Activated CD4-positive, alpha-beta T cell treated with anti-CD3 and anti-CD28 coated beads, Interleukin-2, Interleukin-6, amounts not matched to agents 100 ng/mL and 50 ng/mL, durations not matched to agents 16 hours and 8 hours (primary cell): ENCODE data around the gene ATP13A3.

Experiments
- DNase-seq: peaks from one replicate; pipeline ENCODE4 v3.0.0-alpha.2; 2020

The ATP13A3 gene

DNA sequence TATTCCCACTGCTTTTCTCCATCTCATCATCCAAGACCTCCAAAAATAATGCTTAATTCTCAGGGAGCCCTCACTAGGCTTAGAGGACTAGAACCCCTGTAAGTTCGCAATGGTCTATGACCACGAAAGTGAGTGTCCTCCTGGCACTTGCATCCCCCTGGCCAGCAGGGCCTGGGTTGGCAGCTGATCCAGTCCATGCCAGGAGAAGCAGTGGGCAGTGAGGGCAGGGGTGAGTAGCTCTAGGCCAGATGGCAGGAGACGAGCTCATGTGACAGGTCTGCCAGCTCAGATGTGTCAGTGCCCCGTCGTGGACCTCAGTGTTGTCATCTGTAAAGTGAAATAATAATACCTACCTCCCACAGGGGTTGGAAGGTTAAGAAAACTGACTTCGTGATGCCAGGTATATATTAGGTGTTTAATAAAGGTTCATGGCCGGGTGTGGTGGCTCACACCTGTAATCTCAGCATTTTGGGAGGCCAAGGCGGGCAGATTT is 98.8 kb downstream of the ATP13A3 start:
- DNase-seq, result no peak

DNA sequence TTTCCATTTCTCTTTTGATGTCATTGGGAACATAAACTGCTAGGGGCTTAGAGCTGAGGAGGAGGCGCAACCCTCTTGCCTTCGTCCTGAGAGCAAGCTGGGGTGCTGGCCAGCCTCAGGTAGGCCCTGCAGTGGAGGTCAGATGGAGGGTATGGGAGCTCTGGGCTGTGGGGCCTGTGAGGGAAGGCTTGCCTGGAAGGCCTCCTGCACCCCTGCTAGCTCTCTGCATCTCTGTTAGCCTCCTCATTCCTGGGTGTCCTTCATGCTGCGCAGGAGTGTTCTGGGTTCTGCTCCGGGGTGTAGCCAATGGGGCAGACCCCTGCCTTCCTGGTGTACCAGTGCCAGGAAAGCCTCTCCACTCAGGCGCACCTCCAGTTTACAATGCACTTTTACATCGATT is 99.5 kb downstream of the ATP13A3 start:
- no peak for DNase-seq

DNA sequence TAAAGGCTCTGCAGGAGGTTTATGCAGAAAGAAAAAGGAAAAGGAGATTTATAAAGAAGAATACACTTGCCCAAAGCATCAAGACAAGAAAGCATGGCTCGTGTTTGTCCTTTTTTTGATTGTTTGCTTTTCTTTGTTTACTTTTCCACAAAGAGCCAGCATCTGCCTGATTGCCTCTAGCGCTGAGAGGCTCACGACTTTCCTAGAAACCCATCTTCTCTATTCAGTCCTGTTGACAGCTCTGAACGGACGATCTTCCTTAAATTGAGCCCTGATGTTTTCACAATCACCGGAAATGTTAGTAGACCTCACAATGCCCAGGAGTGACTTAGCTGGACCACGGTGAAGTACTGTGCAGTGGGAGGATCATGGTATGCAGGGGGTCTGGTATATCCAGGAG is 100.2 kb downstream of the ATP13A3 start:
- no peak for DNase-seq

DNA sequence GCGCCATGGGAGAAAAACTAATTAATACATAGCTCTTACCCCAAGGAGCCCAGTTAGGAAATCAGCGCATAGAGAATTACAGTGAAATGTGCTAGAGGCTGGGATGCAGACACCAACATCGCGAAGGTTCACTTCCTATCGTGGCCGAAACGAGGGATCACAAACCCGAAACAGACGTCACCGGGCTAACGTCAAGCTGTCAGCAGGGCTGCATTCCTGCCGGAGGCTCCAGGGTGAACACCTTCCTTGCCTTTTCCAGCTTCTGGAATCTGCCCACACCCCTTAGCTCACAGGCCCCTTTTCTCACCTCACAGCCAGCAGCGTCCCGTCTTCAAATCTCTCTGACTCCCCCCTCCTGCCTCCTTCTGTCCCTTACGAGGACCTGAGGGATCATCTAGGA is 100.7 kb downstream of the ATP13A3 start:
- DNase-seq, result no peak

DNA sequence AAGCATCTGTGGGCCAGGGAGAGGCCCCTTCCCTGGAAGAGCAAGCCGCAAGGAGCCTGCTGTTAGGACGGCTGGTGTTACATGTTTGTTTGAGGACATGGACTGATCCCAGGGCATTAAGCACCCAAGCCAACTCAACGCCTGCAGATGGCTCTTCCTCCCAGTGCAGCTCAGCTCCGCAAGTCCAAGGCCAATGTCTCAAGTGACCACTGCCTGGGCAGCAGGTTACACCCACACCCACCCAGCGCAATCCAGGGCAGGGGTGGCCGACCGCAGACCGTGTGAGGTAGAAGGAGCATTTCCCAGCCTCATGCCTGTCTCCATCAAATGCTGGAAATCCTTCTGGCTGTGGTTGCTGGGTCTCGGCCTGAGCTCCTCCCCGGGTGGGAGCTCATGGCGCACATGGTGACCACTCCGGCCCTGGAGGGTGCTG is 102.2 kb downstream of the ATP13A3 start:
- DNase-seq, result no peak

DNA sequence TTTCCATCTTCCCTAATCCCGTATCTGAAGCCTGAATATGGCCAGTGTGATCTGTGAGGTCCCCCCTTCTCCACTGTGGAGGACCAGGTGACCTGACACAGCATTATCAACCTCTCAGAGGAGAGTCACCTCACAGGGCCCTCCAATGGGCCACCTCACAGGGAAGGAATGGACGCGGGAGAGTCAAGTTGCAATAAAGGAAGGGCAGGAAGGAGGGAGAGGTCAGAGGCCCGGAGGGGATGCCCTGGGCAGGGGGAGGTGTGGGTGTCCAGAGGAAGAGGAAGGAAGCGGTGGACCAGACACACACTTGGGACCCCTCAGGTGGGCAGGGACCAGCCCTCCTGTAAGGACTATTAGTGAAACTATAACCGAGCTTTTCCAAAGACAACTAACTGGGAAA is 102.6 kb downstream of the ATP13A3 start:
- no peak for DNase-seq

DNA sequence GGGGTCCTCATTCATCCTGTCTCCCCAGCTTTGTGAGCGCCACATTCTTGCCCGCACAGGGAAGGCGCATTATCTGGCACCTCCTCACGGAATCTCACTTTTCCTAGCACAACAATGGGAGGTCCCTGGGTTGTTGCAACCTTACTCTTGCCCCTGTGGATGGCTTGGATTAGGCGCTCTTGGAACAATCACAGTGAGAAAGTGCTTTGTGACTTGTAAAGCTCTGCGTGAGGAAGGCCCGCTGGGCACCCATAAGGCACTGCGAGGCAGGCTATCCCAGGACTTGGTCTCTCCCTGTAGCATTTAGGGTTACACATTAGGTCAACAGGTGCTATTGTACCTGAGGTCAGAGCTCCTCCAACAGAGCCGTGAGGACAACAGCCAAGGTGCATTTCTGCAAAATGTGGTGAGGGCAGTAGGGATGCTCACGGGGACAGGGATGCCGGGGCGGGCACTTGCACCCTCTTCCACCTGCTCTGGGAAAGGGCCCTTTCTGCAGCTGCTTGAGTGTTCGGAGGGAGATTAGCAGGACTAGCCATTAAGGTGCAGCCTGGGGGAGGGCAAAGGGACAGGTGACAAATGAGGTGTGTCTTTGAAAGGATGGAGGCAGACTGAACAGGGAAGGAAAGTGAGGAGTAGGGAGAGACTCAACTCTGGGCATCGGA is 103.4 kb downstream of the ATP13A3 start:
- DNase-seq, result no peak

DNA sequence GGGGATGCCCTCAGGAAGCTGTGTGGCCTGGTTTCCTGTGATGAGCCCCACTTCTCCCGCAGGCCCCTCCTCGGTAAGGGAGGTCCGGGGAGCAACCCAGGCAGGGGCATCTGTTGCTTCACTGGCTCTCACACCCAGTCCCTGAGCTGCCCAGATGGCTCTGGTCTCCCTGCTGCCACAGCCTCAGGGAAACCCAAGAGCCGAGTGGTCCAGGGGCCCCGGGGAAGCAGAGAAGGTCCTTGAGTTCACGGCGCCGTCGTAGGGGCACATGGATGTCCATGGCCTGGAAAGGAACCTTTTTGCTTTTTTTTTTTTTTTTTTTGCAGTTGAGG is 103.9 kb downstream of the ATP13A3 start:
- DNase-seq, result no peak

DNA sequence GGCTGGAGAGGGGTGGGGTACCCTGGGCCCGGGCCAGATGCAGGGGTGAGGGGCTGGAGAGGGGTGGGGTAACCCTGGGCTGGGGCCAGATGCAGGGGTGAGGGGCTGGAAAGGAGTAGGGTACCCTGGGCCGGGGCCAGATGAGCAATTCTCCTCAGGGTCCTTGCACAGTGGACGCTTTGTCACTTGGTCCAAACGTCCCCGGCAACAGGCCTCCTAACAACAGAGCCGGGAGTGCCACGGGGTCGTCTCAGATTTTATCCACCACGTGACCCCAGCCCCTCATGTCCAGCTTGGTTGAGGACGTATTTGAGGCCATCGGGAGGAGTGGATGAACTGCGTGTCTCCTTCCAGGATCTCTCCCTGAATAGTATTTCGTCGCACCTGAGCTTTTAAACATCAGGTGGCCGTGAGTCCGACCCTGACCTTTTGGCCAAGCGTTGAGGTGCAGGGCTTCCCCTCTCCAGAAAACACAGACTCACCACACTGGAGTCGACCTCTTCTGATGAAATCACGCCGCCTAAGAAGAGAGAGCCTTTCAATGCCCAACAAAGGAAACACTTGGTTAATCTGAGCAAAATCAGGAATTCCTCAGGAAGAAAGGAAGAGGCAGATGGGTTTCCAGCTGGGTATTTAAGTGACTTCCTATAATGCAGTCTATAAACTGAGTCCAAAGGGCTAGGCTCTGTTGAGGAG is 104.5 kb downstream of the ATP13A3 start:
- DNase-seq, result no peak

DNA sequence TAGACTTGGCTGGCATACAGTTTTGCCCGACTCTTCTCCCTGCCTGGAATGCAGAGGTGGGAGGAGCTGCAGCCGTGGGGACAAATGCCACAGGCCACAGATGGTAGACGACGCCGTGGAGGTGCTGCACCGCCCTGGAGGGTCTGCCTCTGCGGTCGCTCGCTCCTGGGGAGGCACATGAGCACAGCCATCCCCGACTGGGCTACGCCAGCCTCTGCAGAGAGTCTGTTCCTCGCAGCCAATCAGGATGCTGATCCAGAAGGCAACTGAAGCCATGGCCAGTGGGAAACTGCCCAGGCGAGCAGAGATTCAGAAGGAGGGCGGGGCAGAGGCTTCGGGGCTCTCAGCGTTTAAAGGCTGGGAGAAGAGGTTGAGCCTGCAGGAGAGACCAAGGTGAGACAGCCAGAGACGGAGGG is 105.3 kb downstream of the ATP13A3 start:
- no peak for DNase-seq

DNA sequence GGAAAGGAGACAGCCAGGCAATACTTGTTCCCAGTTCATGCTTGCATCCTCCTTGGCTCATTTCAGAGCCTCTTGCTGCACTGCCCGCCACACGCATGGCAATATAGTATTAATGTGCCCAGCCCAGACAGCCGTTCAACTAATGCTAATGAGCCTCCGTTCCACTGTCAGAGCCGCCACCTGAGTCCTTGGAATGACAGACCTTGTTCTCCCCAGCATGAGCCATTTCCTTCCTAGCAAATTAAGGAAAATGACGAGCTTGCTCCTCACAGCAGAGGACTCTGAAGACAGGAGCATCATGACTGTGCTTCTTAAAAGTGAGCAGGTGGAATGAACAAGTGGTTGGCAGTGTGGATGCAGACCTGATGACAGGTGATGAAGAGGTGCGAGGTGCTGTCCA is 106.5 kb downstream of the ATP13A3 start:
- no peak for DNase-seq

DNA sequence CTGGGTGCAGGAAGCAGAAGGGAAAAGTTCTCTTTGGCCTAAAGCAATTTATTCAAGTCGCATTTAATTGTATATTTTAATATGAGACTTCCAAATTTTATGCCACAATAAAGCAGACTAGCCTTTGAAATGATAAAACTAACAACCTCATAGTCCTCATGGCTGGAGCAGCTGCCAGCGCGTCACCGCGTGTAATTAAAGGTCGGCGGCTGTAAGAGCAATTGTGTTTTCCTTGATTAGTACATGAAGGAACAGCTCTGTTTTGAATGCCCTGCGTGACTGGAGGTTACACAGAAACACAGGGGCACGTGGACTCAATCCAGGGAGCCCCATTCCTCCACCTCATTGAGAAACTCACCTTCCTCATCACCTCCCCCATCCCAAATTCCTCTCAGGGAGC is 107.2 kb downstream of the ATP13A3 start:
- DNase-seq, result no peak

DNA sequence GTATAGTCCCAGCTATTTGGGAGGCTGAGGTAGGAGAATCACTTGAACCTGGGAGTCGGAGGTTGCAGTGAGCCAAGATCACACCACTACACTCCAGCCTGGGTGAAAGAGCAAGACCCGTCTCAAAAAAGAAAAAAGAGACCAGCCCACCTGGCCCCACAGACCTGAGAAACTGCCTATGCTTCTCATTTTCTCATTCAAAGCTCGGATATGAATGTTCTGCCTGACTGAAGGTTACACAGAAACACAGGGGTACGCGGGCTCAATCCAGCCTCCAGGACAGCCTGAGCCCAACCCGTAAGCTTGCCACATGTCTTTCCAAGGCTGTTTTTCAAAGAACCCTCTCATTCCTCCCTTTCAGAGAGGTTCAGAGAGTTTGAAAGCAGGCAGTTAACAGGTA is 107.6 kb downstream of the ATP13A3 start:
- no peak for DNase-seq

DNA sequence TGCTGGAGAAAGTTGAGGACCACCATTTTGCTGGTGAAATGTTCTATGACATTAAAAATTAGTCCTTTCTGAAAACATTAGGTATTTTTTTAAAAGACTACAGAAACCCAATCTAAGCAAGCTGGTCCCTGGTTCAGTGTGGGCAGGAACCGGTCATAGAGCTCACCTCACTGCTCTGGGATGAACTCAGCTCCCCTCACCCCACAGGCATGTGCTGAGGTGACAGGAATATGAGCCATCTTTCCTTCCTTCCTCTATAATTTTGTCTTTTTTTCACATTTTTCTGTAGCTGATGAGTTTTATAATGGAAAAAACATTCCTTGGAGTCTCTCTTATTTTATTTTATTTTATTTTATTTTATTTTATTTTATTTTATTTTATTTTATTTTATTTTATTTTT is 109.1 kb downstream of the ATP13A3 start:
- DNase-seq, result no peak

DNA sequence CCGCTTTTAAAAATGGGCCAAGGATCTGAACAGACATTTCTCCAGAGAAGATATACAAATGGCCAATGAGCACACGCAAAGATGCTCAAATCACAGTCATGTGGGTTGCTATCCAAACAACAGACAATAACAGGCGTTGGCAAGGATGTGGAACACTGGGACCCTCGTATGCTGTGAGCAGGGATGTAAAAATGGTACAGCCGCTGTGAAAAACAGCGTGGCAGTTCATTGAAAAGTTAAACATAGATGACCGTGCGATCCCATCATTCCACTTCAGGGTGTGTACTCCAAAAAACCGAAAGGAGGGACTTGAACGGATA is 110.6 kb downstream of the ATP13A3 start:
- no peak for DNase-seq

DNA sequence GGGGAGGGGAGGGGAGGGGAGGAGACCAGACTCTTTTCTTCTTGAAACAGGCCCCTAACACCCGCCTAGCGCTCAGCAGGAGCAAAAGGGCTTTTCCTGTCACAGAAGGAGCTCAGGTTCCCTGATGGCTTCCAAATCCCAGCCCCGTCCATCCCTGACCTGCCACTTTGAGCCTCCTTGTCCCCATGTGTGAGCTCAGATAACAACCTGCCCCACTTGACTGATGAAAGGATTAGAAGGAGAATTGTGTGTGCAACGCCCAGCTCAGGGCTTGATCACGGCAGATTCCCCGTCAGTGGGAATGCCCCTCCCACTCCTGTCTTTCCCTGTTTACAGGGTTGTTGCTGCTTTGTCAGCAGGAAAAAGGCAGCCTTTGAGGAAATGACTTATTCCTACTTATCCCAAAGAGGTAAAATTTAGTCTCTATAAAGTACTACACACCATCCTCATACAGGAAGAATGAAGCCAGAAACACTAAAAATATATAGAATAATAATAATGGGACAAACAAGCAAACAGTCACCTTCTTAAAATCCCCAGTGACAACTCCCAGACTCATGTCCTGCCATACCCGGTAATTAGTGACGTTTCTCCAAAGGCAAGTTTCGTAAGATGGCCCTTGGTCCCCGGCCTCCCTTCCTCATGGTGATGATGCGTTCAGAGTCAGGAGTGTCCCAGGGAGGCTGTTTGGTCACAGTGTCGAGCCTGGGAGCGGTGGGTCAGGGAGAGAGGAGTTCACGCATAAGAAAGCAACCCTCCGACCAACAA is 111.1 kb downstream of the ATP13A3 start:
- no peak for DNase-seq

DNA sequence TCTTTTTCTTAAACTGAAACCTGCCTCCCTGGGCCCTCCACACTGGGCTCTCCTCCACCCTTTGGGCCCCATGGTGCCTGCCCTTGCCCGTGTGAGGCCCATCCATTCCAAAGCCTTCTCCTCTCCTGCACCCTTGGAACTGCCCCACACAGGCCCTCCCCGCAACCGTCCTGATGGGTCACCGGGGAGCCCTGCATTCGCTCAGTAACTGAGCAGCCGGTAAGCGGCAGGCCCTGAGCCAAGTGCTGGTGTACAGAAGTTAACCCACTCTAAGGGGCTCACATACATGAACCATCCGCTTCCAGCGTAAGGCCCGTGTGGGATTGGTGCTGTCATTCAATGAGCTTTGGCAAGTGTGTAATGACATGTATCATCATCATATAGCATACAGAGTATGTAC is 111.9 kb downstream of the ATP13A3 start:
- DNase-seq, result no peak

DNA sequence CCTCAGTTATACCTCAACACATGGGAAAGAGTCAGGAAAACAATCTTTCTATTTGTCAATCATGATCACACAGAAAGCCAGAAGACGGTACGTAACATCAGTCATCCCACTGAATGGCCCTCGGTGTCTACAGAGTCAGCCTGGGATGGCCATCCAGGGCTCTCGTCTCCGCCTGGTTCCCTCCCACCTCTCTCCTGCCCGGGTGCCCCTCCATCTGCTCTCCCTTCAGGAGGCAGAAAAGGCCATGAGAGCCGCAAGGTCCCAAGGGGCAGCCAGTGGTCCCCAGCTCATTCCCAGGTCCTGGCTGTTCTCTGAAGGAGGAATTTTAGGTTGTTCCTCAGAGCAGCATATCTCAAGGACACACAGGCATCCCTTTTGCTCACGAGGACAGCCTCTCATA is 112.9 kb downstream of the ATP13A3 start:
- DNase-seq, result no peak

DNA sequence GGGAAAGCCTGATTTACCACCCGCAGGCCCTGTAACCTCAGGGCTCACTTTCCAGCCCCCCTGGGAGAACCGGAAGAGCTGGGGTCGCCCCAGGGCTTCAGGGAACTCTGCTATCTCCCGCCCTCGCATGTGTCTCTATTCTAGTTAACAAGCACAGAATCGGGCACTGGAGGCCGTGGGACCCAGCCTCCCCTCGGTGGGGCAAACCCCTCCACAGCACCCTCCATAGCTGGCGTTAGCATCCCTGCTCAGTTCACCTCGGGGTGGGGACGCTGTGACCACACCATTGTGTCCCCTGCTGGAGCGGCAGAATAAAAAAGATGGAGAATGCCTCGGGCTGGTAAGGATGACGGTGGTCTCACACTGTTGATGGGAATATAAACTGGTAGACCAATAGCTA is 113.8 kb downstream of the ATP13A3 start:
- no peak for DNase-seq

DNA sequence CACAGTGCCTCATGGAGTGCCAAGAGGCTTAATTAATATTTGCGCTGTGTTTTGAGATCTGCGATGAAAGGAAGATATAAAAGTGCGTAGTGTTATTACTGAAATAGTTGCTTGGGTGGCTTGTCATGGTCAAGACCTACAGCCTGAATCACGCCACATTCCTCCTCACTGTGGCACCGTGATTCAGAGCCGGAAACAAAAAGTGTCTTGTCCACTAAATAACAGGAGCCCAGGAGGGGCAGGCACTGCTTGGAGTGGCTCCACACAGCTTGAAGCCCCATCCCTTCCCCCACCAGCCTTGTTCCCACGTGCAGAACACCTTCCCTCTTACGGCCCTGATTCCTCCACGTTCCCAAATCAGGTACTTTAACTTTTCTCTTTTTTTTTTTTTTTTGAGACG is 116.0 kb downstream of the ATP13A3 start:
- no peak for DNase-seq

DNA sequence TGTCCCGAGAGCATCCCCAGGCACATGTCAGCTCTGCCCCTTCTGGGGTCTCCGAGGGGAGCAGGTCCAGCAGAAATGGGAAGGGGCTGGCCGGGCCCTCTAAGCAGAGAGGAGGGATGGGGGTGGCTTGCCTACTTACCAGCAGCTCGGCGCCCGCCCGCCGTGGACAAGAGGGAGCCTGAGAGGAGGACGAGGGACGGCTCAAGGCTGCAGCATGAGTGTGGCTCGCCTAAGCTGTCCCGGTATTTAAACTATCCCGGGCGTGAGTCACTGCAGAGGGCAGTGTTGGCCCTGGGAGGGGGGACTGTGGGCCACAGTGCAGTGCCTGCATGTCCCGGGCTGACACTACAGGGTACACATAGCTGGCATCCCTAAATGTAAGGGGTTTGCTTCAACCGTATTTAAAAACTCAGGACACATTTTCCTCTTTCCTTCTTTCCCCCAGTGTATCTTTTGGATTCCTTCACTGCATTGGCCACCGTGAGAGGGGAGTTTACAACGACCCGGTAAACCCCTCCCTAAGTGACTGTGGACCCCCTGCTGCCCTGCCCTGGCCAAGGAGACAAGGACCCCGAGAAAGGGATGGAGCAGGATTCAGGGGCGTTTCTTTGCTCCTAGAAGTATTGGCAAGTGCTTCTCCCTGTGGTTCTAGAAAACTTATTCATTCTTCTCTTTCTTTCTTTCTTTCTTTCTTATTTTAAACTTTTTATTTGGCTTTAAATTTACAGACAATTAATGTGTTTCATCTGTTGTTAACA is 117.1 kb downstream of the ATP13A3 start, which contains the start of gene LRRC15:
Gene LRRC15, minus strand, starts transcription at position 222 of the 758 bp plus-strand sequence. CDS start 8,700 bp downstream, outside the sequence.
- no peak for DNase-seq

DNA sequence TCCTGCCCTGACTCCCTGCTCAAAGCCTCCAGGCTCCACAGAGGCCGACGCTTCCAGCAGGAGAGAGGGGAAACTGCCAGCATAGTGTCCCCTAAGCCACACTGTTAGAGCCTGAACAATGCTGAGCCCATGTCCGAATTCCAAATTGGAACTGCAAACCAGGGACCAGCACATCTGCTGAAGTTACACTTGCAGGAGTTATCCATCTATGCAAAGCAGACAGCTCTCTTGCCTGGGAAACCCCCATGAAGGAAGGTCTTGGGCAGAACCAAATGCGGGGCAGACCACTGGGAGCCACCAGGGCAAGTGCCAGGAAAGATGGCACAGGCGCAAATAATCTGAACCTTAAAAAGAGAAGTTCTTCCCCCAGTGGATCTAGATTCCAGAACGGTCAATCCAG is 117.9 kb downstream of the ATP13A3 start:
- DNase-seq, result no peak
